Liver (tissue), 9 donors: ENCODE data around the gene CABLES1. TPM values are rescaled to one million over a fixed set of nuclear protein-coding genes. Genes with fewer than 3 reads are reported as not detected.
"Not testable (repeated sequence)": the region's sequence is repeated elsewhere in the genome, so short reads cannot be mapped to it uniquely, and the experiment has no call there.

Experiments
- DNase-seq: peaks from one replicate; pipeline ENCODE4 v3.0.0-alpha.2; 2017; ENCODE audit warnings: low spot score
- H3K27ac ChIP-seq, 2 donors: one replicate each; pipeline ENCODE4 v1.7.0; 2013; ENCODE audit warnings: inconsistent platforms in 2 of 2, low read length in 2 of 2, control low read depth in 1 of 2, low read depth in 1 of 2, mild to moderate bottlenecking in 1 of 2
- H3K27me3 ChIP-seq, 4 donors: one replicate each; pipeline versions ENCODE4 v1.6.1 to v1.7.0; 2013; ENCODE audit warnings: low read length in 3 of 4, inconsistent platforms in 1 of 4, mild to moderate bottlenecking in 1 of 4, moderate library complexity in 1 of 4; ENCODE audit not compliant: control insufficient read depth in 4 of 4, insufficient read depth in 4 of 4
- H3K36me3 ChIP-seq, 4 donors: one replicate each; pipeline versions ENCODE4 v1.6.1 to v1.7.0; 2013; ENCODE audit warnings: low read length in 3 of 4, mild to moderate bottlenecking in 3 of 4, low read depth in 1 of 4, moderate library complexity in 1 of 4; ENCODE audit not compliant: control insufficient read depth in 4 of 4, insufficient read depth in 3 of 4
- H3K4me1 ChIP-seq, 4 donors: one replicate each; pipeline versions ENCODE4 v1.6.1 to v1.7.0; 2013; ENCODE audit warnings: low read length in 3 of 4, mild to moderate bottlenecking in 3 of 4, moderate library complexity in 1 of 4; ENCODE audit not compliant: control insufficient read depth in 4 of 4, insufficient read depth in 4 of 4
- H3K4me3 ChIP-seq, 3 donors: one replicate each; pipeline versions ENCODE4 v1.6.1 to v1.7.0; 2013; ENCODE audit warnings: low read length in 3 of 3, control low read depth in 1 of 3, low read depth in 1 of 3, mild to moderate bottlenecking in 1 of 3
- H3K9ac ChIP-seq, 2 donors: one replicate each; pipeline ENCODE4 v1.7.0; 2013; ENCODE audit warnings: low read length in 2 of 2, mild to moderate bottlenecking in 2 of 2, moderate library complexity in 2 of 2, control low read depth in 1 of 2, low read depth in 1 of 2
- H3K9me3 ChIP-seq, 4 donors: one replicate each; pipeline versions ENCODE4 v1.6.1 to v1.7.0; 2013; ENCODE audit warnings: low read length in 3 of 4; ENCODE audit not compliant: control insufficient read depth in 4 of 4
- EGR1 ChIP-seq, 2 donors: IDR thresholded peaks; 2 replicates each; pipeline ENCODE4 v1.6.1; 2016 to 2018; ENCODE audit warnings: antibody characterized with exemption in 2 of 2, low read depth in 2 of 2
- FOXA2 ChIP-seq: IDR thresholded peaks from 2 replicates; pipeline ENCODE4 v1.6.1; 2016; ENCODE audit warnings: antibody characterized with exemption
- GABPA ChIP-seq, 2 donors: IDR thresholded peaks in 1 of 2; conservative IDR thresholded peaks in 1 of 2; 2 replicates each; pipeline ENCODE4 v1.6.1; 2016; ENCODE audit warnings: antibody characterized with exemption in 2 of 2, mild to moderate bottlenecking in 1 of 2, moderate library complexity in 1 of 2
- HNF4A ChIP-seq, 2 donors: conservative IDR thresholded peaks; 2 replicates each; pipeline ENCODE4 v1.6.1; 2016; ENCODE audit warnings: antibody characterized with exemption in 2 of 2, mild to moderate bottlenecking in 2 of 2
- JUND ChIP-seq, 2 donors: IDR thresholded peaks; 2 replicates each; pipeline ENCODE4 v1.6.1; 2016; ENCODE audit warnings: antibody characterized with exemption in 2 of 2
- MAX ChIP-seq: IDR thresholded peaks from 2 replicates; pipeline ENCODE4 v1.6.1; 2016; ENCODE audit warnings: antibody characterized with exemption
- NR2F2 ChIP-seq: IDR thresholded peaks from 2 replicates; pipeline ENCODE4 v1.6.1; 2016; ENCODE audit warnings: antibody characterized with exemption
- RAD21 ChIP-seq, 2 donors: IDR thresholded peaks; 2 replicates each; pipeline ENCODE4 v1.6.1; 2016; ENCODE audit warnings: antibody characterized with exemption in 2 of 2, mild to moderate bottlenecking in 2 of 2
- RXRA ChIP-seq, 2 donors: IDR thresholded peaks; 2 replicates each; pipeline ENCODE4 v1.6.1; 2017 to 2018; ENCODE audit warnings: antibody characterized with exemption in 2 of 2, mild to moderate bottlenecking in 1 of 2
- SP1 ChIP-seq: IDR thresholded peaks from 2 replicates; pipeline ENCODE4 v1.6.1; 2018; ENCODE audit warnings: antibody characterized with exemption, mild to moderate bottlenecking
- TAF1 ChIP-seq: conservative IDR thresholded peaks from 2 replicates; pipeline ENCODE4 v1.6.1; 2016; ENCODE audit warnings: antibody characterized with exemption, mild to moderate bottlenecking
- WGBS: extraction: QIAGEN DNeasy Blood & Tissue Kit; methylation state at CpG from one replicate; pipeline ENCODE4 v1.1.7; 2013; 5-methylcytosine and 5-hydroxymethylcytosine counted together
- polyA plus RNA-seq, 2 donors: library from polyadenylated mRNA; stranded (reverse) in 1 of 2; unstranded in 1 of 2; fragments of 200-250 nt in 1 of 2; fragments of >200 nt in 1 of 2; fragmentation: Nextera tagmentation in 1 of 2; extraction: Ambion mirVana in 1 of 2; gene quantifications; one replicate each; pipeline versions ENCODE4 v1.2.1 to v1.2.3, GENCODE V29; 2013 to 2015
- total RNA-seq, 2 donors: library from RNA; depleted of rRNA; stranded (reverse); fragments of >200 nt; gene quantifications; one replicate each; pipeline ENCODE4 v1.2.3, GENCODE V29; 2014
- TF ChIP-seq, protein P1 (sequence below): IDR thresholded peaks from 2 replicates; pipeline ENCODE4 v1.6.1; 2016; ENCODE audit warnings: antibody characterized with exemption
- TF ChIP-seq, protein P2 (sequence below): IDR thresholded peaks from 2 replicates; pipeline ENCODE4 v1.6.1; 2016; ENCODE audit warnings: antibody characterized with exemption, mild to moderate bottlenecking
- TF ChIP-seq, protein P3 (sequence below): IDR thresholded peaks from 2 replicates; pipeline ENCODE4 v1.6.1; 2016; ENCODE audit warnings: antibody characterized with exemption
- TF ChIP-seq, protein P4 (sequence below): fragments of 150-350 bp; IDR thresholded peaks from 2 replicates; pipeline ENCODE4 v1.5.1; 2017; ENCODE audit warnings: improper control_type of control experiment, low read depth, low read length; ENCODE audit not compliant: missing input control
- donor health status: healthy.
- donor health status: healthy.
- donor health status: healthy.
- donor health status: healthy.
- donor health status: healthy.

The CABLES1 gene
- total and polyA plus RNA-seq, 4 donors: 3.3 to 8.9 (median 4.5) TPM

DNA sequence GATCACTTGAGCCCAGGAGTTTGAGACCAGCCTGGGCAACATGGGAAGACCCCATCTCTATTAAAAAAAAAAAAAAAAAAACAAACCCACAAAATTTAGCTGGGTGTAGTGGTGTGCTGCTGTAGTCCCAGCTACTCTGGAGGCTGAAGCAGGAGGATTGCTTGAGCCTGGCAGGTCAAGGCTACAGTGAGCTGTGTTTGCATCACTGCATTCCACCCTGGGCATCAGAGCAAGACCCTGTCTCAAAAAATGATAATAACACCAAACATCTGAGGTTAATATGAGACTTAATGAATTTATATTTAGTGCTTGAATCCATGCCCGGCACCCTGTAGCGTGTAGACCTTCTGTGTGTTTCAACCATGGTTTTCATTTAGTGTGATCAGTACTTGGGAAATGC lies 22.8 kb downstream of the CABLES1 start:
- 94% methylated on average over 2 of the region's 2 CpGs for WGBS
- H3K27me3 ChIP-seq: no peaks in the 10 kb centered on the region
- TF ChIP-seq, protein P1, sequence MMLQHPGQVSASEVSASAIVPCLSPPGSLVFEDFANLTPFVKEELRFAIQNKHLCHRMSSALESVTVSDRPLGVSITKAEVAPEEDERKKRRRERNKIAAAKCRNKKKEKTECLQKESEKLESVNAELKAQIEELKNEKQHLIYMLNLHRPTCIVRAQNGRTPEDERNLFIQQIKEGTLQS: no peak
- TF ChIP-seq HNF4A (conservative IDR thresholded peaks at IDR 0.05): no peak
- no peak for TF ChIP-seq TAF1
- no peak for TF ChIP-seq RXRA (IDR thresholded peaks at IDR 0.05)
- TF ChIP-seq SP1: no peak
- TF ChIP-seq, protein P2, sequence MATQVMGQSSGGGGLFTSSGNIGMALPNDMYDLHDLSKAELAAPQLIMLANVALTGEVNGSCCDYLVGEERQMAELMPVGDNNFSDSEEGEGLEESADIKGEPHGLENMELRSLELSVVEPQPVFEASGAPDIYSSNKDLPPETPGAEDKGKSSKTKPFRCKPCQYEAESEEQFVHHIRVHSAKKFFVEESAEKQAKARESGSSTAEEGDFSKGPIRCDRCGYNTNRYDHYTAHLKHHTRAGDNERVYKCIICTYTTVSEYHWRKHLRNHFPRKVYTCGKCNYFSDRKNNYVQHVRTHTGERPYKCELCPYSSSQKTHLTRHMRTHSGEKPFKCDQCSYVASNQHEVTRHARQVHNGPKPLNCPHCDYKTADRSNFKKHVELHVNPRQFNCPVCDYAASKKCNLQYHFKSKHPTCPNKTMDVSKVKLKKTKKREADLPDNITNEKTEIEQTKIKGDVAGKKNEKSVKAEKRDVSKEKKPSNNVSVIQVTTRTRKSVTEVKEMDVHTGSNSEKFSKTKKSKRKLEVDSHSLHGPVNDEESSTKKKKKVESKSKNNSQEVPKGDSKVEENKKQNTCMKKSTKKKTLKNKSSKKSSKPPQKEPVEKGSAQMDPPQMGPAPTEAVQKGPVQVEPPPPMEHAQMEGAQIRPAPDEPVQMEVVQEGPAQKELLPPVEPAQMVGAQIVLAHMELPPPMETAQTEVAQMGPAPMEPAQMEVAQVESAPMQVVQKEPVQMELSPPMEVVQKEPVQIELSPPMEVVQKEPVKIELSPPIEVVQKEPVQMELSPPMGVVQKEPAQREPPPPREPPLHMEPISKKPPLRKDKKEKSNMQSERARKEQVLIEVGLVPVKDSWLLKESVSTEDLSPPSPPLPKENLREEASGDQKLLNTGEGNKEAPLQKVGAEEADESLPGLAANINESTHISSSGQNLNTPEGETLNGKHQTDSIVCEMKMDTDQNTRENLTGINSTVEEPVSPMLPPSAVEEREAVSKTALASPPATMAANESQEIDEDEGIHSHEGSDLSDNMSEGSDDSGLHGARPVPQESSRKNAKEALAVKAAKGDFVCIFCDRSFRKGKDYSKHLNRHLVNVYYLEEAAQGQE: no peak
- no peak for TF ChIP-seq JUND (IDR thresholded peaks at IDR 0.05)
- TF ChIP-seq NR2F2: no peak
- TF ChIP-seq, protein P3, sequence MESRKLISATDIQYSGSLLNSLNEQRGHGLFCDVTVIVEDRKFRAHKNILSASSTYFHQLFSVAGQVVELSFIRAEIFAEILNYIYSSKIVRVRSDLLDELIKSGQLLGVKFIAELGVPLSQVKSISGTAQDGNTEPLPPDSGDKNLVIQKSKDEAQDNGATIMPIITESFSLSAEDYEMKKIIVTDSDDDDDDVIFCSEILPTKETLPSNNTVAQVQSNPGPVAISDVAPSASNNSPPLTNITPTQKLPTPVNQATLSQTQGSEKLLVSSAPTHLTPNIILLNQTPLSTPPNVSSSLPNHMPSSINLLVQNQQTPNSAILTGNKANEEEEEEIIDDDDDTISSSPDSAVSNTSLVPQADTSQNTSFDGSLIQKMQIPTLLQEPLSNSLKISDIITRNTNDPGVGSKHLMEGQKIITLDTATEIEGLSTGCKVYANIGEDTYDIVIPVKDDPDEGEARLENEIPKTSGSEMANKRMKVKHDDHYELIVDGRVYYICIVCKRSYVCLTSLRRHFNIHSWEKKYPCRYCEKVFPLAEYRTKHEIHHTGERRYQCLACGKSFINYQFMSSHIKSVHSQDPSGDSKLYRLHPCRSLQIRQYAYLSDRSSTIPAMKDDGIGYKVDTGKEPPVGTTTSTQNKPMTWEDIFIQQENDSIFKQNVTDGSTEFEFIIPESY: no peak
- TF ChIP-seq, protein P4, sequence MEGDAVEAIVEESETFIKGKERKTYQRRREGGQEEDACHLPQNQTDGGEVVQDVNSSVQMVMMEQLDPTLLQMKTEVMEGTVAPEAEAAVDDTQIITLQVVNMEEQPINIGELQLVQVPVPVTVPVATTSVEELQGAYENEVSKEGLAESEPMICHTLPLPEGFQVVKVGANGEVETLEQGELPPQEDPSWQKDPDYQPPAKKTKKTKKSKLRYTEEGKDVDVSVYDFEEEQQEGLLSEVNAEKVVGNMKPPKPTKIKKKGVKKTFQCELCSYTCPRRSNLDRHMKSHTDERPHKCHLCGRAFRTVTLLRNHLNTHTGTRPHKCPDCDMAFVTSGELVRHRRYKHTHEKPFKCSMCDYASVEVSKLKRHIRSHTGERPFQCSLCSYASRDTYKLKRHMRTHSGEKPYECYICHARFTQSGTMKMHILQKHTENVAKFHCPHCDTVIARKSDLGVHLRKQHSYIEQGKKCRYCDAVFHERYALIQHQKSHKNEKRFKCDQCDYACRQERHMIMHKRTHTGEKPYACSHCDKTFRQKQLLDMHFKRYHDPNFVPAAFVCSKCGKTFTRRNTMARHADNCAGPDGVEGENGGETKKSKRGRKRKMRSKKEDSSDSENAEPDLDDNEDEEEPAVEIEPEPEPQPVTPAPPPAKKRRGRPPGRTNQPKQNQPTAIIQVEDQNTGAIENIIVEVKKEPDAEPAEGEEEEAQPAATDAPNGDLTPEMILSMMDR: no peak
- no peak for TF ChIP-seq RAD21 (IDR thresholded peaks at IDR 0.05)
- no peak for TF ChIP-seq MAX
- no peak for TF ChIP-seq GABPA (IDR thresholded peaks at IDR 0.05 in 1 of 2, conservative IDR thresholded peaks at IDR 0.05 in 1 of 2)
- TF ChIP-seq FOXA2: no peak
- no peak for TF ChIP-seq EGR1 (IDR thresholded peaks at IDR 0.05; ENCODE audit: low read depth in 2 of 2)
- H3K9ac ChIP-seq: no peak overlapping the region
- H3K4me3 ChIP-seq: no peak overlapping the region
- DNase-seq: no peak
- H3K36me3 ChIP-seq: no peaks in the 10 kb centered on the region
- peaks cover 3 to 26% (median 12%) of the 10 kb centered on the region in 4 donors for H3K4me1 ChIP-seq
- no peak overlapping the region for H3K27ac ChIP-seq
- no peaks in the 10 kb centered on the region for H3K9me3 ChIP-seq

GRCh38 chr18:23158884-23159283 lies 23.6 kb downstream of the CABLES1 start:
- H3K27me3 ChIP-seq, DNase-seq, H3K9ac ChIP-seq, H3K4me3 ChIP-seq, H3K36me3 ChIP-seq, H3K9me3 ChIP-seq: not testable (repeated sequence)
- Histone ChIP-seq H3K4me1 (peaks cover 3 to 26% (median 12%) of the 10 kb centered on the region in 4 donors), H3K27ac (peak overlapping the region; percentile 55 to 66)
- 90% methylated on average over 14 of the region's 14 CpGs for WGBS
